AG09309 (cell line): ENCODE data around the gene AFAP1.
"Not testable (repeated sequence)": the region's sequence is repeated elsewhere in the genome, so short reads cannot be mapped to it uniquely, and the experiment has no call there.

Experiments used
- DNase-seq: peaks from one replicate; pipeline ENCODE4 v3.0.0-alpha.2; 2010; ENCODE audit warnings: low read depth
- H3K4me3 ChIP-seq: 2 replicates; pipeline ENCODE4 v1.5.1; 2011; ENCODE audit warnings: mild to moderate bottlenecking, low read depth, low read length, moderate library complexity; ENCODE audit not compliant: control insufficient read depth
- TF ChIP-seq, protein P1 (sequence below): IDR thresholded peaks from 2 replicates; pipeline ENCODE4 v1.5.1; 2011; ENCODE audit warnings: mild to moderate bottlenecking, low read depth, low read length, inconsistent platforms; ENCODE audit not compliant: insufficient read depth, control insufficient read depth; ENCODE audit errors: missing control alignments

AFAP1 gene

DNA sequence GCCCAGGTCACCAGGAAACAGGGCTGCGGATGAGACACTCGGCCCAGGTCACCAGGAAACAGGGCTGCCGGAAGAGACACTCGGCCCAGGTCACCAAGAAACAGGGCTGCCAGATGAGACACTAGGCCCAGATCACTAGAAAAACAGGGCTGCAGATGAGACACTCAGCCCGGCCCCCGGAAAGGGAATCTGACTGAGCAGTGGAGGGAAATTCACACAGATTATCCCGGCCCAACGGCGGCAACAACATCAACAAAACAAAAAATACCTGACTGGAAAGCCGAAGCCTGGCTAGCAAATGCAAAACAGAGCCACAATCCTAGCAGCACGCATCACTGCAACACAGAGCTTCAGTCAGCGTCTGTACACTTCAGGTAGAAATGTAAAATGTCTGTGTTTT lies 20.7 kb downstream of the AFAP1 start:
- no peak overlapping the region for H3K4me3 ChIP-seq
- DNase-seq = no peak
- TF ChIP-seq, protein P1, sequence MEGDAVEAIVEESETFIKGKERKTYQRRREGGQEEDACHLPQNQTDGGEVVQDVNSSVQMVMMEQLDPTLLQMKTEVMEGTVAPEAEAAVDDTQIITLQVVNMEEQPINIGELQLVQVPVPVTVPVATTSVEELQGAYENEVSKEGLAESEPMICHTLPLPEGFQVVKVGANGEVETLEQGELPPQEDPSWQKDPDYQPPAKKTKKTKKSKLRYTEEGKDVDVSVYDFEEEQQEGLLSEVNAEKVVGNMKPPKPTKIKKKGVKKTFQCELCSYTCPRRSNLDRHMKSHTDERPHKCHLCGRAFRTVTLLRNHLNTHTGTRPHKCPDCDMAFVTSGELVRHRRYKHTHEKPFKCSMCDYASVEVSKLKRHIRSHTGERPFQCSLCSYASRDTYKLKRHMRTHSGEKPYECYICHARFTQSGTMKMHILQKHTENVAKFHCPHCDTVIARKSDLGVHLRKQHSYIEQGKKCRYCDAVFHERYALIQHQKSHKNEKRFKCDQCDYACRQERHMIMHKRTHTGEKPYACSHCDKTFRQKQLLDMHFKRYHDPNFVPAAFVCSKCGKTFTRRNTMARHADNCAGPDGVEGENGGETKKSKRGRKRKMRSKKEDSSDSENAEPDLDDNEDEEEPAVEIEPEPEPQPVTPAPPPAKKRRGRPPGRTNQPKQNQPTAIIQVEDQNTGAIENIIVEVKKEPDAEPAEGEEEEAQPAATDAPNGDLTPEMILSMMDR = no peak

DNA sequence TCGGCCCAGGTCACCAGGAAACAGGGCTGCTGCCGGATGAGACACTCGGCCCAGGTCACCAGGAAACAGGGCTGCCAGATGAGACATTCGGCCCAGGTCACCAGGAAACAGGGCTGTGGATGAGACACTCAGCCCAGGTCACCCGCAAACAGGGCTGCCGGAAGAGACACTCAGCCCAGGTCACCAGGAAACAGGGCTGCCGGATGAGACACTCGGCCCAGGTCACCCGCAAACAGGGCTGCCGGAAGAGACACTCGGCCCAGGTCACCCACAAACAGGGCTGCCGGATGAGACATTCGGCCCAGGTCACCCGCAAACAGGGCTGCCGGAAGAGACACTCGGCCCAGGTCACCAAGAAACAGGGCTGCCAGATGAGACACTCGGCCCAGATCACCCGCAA lies 21.5 kb downstream of the AFAP1 start:
- not testable (repeated sequence) for DNase-seq, H3K4me3 ChIP-seq

- no peak overlapping the region for H3K4me3 ChIP-seq
- TF ChIP-seq, protein P1 = no peak
- no peak for DNase-seq
Observed at GRCh38 chr4:7917669-7918068, 22.0 kb downstream of the AFAP1 start.

- no peak for DNase-seq
- H3K4me3 ChIP-seq = no peak overlapping the region
- TF ChIP-seq, protein P1 = no peak
Observed at GRCh38 chr4:7915875-7916242, 23.8 kb downstream of the AFAP1 start.

GRCh38 chr4:7912826-7913225 lies 26.8 kb downstream of the AFAP1 start:
- no peak overlapping the region for H3K4me3 ChIP-seq
- TF ChIP-seq, protein P1 = no peak
- DNase-seq = no peak

DNA sequence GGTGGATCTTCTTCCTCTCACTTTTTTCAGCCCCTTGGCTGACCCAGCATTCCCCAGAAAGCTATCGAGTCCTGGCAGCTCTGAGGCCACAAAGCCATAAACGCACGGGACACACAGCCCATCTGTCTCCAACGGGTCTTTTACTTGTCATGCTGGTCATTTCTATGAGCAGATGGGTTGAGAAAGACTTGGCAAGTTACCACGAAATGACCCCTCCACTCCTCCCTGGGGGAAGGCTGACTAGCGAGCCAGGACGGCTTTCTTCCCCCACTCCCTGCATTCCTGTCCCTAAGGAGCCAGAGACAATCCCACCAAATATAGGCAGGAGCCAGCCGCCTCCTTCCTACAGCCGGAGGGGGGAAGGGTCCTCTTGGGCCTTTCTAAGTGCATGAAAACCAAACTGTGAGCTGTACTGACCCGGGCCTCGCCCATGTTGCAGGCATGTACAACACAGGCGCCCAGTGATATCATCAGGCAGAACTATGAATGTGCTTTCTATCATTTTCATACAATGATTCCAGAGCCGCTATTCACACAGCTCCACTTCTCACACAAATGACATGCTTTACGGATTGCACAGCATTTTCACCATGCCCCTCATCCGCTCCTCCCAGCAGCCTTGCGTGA lies 28.6 kb downstream of the AFAP1 start:
- no peak for DNase-seq

DNA sequence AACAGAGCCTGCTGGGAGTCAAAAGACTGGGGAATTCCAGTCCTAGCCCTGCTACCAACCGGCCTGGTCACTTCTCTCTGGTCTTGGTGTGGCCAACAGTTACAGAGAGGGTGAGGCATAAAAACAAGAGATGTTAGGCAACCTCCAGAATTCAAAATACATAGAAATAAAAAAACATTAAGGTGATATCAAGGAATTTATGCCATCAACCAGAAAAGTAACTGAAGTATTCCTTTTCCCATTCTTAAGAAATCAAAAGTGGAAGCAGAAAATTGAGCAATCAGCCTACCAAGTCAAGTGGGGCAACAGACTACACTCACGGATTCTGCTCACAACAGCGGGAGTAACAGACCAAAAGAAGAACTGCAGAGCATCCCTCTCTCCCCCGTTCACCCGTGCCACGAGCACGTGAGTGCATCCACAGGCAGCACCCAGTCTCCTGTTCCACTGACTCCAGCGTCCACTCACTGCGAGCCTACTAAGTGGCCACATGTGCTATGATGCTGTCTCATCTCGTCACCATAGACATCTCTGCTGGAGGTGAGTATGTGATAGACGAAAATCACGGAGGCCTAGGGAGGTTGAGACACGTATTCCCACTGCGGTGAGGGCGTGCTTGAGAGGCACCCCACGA lies 29.3 kb downstream of the AFAP1 start:
- no peak for DNase-seq
- H3K4me3 ChIP-seq = no peak overlapping the region
- TF ChIP-seq, protein P1 = no peak

More for the DNA sequence above, 28.6 kb downstream of the AFAP1 start:
- H3K4me3 ChIP-seq = no peak overlapping the region
- TF ChIP-seq, protein P1 = no peak
